Fibroblast of villous mesenchyme (primary cell): ENCODE measurements around the gene CLSTN1. TPM values are rescaled to one million over a fixed set of nuclear protein-coding genes. Genes with fewer than 3 reads are reported as not detected.

Experiments used
- DNase-seq: peaks from one replicate; pipeline ENCODE4 v3.0.0-alpha.2; 2010; ENCODE audit warnings: low read depth
- H3K4me3 ChIP-seq: 2 replicates; pipeline ENCODE4 v1.5.1; 2011; ENCODE audit warnings: low read depth, mild to moderate bottlenecking, low read length
- total RNA-seq: library from RNA; depleted of rRNA; stranded (reverse); fragments of >200 nt; gene quantifications from 2 replicates; pipeline ENCODE4 v1.2.3, GENCODE V29; 2012
- TF ChIP-seq, protein P1 (sequence below): IDR thresholded peaks from 2 replicates; pipeline ENCODE4 v1.5.1; 2012; ENCODE audit warnings: low read depth, mild to moderate bottlenecking, low read length; ENCODE audit not compliant: insufficient read depth

The CLSTN1 gene
- total RNA-seq, 1 donor = 126 TPM

DNA sequence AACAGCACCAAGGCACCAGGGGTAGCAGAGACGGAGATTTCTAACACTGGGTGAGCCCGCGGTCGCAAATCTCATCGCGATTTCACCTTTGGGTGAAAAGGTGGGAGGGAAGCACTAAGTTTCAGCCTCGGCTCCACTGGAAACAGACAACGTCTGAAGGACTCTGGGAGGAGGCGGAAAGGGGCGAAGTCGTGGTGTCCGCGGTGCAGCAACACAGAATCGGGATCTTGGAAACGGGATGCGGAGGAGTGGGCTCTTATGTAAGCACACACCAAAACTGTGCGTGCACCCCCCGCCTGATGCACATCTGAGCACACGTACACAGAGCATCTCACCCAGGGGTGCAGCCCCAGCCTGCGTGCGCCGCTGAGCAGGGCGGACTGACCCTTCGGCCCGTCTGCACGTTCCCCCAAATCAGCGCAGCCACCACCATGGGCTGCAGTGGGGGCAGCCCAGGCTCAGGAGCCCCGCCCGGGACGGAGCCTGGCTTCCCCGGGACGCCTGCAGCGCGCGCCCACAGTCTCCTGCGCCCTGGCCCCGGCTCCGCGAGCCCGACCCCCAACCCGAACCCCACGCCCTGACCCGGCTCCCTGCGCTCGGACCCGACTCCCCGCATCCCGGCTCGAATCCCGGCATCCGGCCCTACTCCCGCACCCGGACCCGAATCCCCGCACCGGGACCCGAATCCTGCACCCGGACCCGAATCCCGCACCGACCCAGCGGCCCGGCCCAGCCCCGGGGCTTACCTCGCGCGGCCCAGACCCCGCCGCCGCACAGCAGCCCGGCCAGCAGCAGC lies 670 bp downstream of the CLSTN1 start:
- TF ChIP-seq, protein P1, sequence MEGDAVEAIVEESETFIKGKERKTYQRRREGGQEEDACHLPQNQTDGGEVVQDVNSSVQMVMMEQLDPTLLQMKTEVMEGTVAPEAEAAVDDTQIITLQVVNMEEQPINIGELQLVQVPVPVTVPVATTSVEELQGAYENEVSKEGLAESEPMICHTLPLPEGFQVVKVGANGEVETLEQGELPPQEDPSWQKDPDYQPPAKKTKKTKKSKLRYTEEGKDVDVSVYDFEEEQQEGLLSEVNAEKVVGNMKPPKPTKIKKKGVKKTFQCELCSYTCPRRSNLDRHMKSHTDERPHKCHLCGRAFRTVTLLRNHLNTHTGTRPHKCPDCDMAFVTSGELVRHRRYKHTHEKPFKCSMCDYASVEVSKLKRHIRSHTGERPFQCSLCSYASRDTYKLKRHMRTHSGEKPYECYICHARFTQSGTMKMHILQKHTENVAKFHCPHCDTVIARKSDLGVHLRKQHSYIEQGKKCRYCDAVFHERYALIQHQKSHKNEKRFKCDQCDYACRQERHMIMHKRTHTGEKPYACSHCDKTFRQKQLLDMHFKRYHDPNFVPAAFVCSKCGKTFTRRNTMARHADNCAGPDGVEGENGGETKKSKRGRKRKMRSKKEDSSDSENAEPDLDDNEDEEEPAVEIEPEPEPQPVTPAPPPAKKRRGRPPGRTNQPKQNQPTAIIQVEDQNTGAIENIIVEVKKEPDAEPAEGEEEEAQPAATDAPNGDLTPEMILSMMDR = no peak
- H3K4me3 ChIP-seq = peak overlapping the region; percentile 84
- DNase-seq = peak; percentile 33

DNA sequence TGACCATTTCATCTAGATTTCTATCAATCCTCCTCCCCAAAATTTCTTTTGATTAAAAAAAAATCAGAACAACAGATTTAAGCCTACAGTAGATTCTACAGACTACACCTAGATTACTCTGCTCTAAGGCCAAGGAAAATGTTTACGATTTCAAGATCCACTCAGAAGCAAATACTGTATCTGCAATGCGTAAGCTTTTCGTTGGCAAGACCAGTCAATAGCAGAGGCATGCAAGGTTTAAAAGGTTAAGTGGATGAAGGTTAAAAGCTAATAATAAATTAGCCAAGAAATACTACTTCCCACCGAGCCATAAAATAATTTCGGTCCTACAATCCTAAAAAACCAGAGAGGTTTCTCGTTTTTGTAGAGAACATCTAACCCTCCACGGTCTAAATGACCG lies 1.3 kb downstream of the CLSTN1 start:
- TF ChIP-seq, protein P1 = no peak
- peak; percentile 46 for DNase-seq
- peak overlapping the region; percentile 84 for H3K4me3 ChIP-seq

DNA sequence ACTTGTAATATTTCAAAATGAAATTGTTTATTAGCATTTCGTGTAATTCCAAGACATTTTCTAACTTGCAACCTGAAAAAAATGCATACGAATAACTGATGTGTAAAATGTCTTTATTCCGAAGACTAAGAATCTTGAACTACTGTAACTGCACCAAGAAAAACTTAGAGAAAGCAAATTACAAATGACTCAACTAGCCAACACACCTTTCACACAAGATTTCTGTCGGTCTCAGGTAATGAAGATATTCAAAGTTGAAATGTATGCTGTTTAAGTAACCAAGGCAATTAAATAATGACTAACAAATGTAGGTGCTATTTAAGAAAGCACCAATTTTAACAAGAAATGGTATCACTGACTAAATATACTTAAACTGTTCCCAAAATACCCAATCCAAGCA lies 2.1 kb downstream of the CLSTN1 start:
- peak overlapping the region; percentile 84 for H3K4me3 ChIP-seq
- no peak for DNase-seq
- TF ChIP-seq, protein P1 = no peak

DNA sequence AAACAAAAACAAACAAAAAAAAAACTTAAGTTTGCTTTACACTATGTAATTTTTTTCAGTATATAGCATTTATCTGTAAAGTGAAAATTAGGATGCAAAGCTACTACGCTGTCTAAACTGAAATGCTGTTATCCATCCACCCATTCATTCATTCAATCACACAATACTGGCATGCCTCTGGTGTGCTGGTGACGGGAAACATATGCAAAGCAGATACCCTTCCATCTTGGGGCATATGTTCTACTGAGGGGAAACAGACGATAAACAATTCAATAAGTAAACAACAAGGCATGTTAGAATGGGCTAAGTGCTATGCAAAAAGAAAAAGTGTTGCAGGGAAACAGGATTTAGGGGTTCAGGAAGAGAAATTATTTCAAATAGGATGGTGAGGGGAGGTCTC lies 3.2 kb downstream of the CLSTN1 start:
- TF ChIP-seq, protein P1 = no peak
- no peak for DNase-seq
- H3K4me3 ChIP-seq = no peak overlapping the region

DNA sequence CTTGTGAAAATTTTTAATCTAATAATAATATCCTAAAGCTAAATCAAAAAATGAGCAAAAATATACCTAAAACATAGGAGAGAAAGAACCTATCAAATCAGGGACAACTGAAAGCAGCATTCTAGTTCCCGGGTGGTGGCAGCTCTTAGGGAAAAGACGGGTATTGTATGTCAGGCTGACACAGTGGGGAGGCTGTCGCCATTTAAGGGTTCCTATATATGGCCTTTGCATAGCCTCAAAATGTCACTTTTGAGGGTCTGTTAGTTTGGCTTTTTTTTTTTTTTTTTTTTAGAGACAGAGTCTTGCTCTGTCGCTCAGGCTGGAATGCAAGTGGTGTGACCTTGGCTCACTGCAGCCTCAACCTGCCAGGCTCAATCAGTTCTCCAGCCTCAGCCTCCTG lies 6.0 kb downstream of the CLSTN1 start:
- no peak overlapping the region for H3K4me3 ChIP-seq
- TF ChIP-seq, protein P1 = no peak
- no peak for DNase-seq

DNA sequence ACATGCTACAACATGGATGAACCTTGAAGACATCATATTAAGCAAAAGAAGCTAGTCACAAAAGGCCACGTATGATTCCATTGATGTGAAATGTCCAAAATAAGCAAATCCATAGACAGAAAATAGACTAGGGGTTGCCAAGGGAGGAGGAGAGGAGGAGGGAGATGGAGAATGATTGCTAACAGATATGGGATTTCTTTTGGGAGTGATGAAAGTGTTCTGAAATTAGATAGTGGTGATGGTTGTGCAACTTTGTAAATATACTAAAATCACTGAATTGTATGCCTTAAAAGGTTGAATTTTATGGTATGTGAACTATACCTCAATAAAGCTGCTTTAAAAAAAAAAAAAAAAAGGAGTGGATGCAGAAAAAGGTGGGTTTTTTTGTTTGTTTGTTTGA lies 7.6 kb downstream of the CLSTN1 start:
- TF ChIP-seq, protein P1 = no peak
- DNase-seq = peak; percentile 36

DNA sequence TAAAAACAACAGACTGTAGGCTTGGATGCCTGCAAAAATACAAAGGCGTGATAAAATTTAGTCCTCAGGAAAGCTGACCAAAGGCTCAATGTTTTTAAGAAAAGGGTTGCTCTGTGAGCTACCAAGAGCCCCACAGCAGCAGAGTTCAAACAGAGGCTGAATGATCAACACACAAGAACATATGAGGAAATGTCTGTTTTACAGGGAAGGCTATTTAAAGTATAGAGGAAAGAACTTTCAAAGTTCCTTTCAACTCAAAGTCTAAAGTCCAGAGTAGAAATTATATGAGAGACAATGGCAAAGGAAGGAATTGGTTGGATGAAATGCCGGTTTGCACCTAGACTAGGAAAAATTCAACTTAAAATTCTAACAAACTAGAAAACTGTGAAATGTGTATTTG lies 8.6 kb downstream of the CLSTN1 start:
- no peak overlapping the region for H3K4me3 ChIP-seq
- TF ChIP-seq, protein P1 = no peak
- DNase-seq = no peak

More for the DNA sequence above, 7.6 kb downstream of the CLSTN1 start:
- H3K4me3 ChIP-seq = no peak overlapping the region
